Fibroblast of skin of left quadriceps (primary cell): ENCODE data around the gene FILIP1.
A peak's percentile ranks its signal among the peaks of the same experiment; 100 is the strongest.

ENCODE experiments used
- DNase-seq, 2 experiments: peaks; one replicate each; pipeline ENCODE4 v3.0.0-alpha.2; 2013; ENCODE audit warnings: low read depth in 2 of 2

FILIP1 gene

DNA sequence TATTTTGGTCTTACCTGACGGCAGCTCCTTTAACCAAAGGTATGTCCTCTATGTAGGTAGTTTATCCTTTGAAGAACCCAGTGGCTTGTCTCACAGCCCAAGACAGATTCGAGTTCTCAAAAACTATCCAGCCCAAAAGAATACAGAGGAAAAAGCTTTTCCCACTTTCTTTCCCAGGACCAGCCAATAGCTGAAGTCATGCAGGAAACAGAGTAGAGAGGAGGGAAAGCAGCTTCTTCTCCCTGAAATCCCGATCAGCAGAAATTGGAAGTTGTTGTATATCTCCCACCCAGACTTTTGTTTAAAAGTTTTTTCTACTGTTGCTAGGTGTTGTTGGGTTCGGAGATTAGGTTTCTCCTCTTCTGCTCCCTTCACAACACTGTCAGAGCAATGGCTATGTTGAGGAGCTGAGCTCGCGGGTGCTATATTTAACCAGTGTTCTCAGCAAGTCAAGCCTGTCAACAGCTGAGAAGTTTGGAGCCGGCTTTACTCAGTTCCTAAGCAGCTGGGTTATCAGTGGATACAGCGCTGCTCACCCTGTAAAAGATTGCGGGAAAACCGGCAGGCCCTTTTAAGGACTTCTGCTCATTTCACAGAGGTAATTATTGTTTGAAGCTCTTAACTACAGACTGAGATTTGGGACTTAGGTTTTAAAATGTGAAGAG lies at the start of gene FILIP1:
Gene FILIP1, minus strand, starts transcription at position 401 of the 665 bp plus-strand sequence. CDS start 78,828 bp downstream, outside the sequence.
- peak in 1 of 2 experiments; percentile 10 for DNase-seq

- no peak for DNase-seq
These were observed 49.7 kb upstream of the FILIP1 start for GRCh38 chr6:75543311-75543710.

GRCh38 chr6:75539136-75539535 lies 45.5 kb upstream of the FILIP1 start:
- DNase-seq = no peak

DNA sequence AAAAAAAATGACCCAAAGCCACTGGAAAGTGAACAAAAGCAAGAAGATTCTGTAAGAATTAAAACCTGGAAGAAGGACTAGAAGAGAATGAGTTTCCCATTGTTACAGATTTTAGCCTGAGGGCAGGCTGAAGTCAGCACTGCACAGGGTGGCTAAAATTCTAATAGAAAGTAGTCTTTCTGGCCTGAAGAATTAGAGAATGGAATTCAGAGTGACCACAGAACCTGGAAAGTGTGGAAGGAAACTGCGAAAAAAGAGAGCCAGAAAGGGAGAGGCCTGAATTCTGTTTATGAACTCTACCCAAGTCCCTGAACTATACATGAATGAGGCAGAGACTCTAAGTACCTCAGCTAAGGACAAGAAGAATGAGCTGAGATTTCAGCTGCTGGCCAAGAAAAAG lies 38.9 kb upstream of the FILIP1 start:
- DNase-seq = no peak

DNA sequence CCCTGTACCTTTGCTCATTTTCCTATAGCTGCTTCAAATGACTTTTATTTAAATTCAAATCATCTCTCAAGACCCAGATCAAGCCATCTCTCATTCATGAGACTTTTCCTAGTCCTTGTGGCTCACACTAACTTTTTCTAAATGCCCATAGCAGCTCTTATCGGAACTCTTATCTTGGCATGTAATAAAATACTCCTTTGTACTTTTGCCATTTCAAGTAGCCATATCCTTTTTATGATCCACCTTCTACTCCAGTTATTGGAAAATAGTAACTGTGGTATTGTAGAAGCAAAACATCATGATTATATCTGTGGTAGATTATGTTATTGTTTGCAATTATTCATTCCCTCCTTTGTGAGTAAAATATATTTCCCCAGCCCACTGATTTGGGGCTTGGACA lies 37.6 kb upstream of the FILIP1 start:
- no peak for DNase-seq

- peak; percentile 10 to 16 for DNase-seq
These were observed 37.1 kb upstream of the FILIP1 start for GRCh38 chr6:75530696-75531095.

GRCh38 chr6:75528423-75528822 lies 34.8 kb upstream of the FILIP1 start:
- DNase-seq = peak; percentile 35 to 39

DNA sequence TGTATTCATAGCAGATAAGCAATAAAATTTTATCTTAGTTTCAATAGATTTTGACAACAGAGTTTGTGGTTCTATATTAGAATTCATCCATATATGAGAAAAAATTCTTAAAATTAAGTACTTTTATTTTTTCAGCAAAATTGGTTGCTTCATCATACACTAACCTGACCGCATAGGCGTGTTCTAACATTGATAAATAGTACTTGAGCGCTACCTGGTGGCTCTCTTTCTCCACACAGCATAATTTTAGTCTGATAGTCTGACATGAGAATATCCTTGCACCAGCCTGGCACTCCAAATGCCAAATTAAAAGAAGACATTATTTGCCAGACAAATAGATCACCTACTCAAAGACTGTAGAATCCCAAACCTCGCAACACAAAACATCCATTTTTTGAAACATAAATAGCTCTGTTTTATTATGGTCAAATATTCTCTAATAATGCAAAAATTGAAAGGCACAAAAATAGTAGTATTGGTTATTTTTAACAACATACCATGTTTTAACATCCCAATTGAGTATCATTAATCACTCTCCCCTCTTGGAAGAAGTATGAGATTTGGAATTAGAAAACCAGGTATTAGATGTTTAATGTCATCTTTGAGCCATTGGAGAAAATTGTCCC lies 33.0 kb upstream of the FILIP1 start:
- DNase-seq = peak; percentile 47 to 57

- no peak for DNase-seq
These were observed 32.1 kb upstream of the FILIP1 start for GRCh38 chr6:75525682-75526081.

DNA sequence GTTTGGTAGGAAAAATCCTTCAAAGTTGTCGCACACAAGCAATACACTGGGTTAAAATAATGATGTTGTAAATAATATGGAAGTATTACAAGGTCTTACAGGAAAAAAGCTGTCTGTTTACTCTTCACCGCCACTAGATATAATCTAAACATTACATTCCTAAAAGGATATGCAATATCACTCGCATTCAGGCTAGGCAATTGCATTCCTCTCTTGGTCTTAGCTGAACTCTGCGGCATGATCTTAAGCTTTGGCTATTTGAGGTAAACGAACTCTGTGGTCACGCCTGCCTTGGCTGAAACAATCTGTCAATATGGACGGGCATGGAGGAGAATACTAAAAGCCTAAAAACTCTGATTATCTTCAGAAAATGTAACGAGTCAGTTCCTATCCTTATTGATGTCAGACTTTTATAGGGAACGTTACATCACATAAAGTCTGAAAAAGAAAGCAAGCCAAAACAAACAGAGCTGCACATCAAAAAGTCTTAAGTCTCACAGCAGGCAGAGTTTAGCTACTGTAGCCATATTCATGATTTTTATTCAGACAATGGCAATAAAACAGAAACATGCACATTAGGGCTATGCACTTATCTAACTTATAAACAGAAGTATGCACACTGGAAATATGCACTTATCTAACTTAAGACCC lies 30.8 kb upstream of the FILIP1 start:
- DNase-seq = peak; percentile 65 to 69

DNA sequence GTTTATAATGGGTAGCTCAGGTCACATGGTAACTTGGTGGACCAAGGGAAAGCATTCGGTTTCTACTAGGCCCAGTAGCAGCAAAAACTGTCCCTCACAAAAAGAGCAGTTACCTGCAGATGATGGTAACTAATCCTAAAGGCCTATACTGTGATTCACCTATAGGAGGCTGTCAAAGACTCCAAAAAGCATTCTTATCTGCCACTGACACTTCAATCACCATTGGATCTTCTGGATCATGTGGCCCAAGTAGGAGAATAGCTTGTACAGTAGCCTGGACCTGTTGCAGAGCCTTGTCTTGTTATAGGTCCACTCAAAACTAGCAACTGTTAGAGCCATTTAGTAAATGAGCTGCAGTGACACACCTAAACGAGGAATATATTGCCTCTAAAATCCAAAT lies 23.2 kb upstream of the FILIP1 start:
- no peak for DNase-seq

- DNase-seq = no peak
These were observed 19.0 kb upstream of the FILIP1 start for GRCh38 chr6:75512591-75512990.

DNA sequence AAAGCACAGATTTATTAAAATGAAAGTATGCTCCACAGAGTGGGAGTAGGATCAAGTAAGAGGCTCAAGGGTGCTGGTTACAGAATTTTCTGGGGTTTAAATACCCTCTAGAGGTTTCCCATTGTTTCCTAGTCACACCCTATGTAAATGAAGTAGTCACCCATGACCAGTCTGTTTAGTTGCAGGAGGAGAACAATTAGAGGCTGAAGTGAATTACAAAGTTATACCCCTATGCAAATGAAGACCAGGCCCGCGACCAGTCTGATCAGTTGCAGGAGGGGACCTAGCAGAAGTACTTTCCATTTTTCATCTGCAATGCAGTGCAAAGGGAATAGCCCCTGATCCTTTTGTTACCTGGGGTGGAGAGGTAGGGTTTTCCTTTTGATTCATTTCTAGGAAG lies 11.8 kb upstream of the FILIP1 start:
- DNase-seq = no peak

- no peak for DNase-seq
These were observed 11.0 kb upstream of the FILIP1 start for GRCh38 chr6:75504465-75505222.

DNA sequence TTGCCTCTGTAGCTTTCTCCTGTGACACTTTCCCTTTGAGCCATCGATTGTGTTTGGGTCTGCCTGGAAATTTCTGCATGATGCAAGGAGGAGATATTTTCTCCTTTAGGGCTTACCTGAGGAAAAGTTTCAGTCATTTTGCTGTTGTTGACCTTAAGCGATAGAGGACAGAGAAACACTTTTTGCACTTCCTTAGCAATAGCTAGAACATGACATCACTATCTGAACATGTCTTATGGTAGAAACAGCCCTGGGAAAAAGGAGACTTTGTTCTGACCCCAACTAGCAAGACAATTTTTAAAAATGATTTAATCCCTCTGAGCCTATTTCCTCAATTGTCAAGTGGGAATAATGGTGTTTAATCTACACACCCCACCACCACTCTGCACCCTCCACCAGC lies 9.7 kb upstream of the FILIP1 start:
- DNase-seq = no peak

GRCh38 chr6:75502884-75503283 lies 9.3 kb upstream of the FILIP1 start:
- no peak for DNase-seq

GRCh38 chr6:75501756-75502155 lies 8.2 kb upstream of the FILIP1 start:
- no peak for DNase-seq

- no peak for DNase-seq
These were observed 6.0 kb upstream of the FILIP1 start for GRCh38 chr6:75499640-75500039.

DNA sequence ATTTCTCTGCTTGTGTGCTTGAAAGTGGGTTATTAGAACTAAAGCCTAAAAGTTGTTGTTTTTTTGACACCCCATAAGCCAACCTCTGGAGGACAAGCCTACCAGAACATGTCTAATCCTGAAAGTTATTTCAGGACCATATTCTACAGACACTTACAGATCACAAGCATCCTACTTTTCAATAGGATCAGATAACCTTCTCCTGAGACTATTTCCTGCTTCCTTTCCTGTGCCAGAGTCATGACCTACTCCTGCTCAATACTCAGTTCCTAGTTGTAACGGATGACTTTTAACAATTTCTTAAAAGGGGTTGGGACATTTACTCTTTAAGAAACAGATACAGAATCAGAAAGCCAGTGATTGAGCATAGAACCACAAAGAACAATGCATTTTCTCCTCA lies 5.3 kb upstream of the FILIP1 start:
- no peak for DNase-seq

DNA sequence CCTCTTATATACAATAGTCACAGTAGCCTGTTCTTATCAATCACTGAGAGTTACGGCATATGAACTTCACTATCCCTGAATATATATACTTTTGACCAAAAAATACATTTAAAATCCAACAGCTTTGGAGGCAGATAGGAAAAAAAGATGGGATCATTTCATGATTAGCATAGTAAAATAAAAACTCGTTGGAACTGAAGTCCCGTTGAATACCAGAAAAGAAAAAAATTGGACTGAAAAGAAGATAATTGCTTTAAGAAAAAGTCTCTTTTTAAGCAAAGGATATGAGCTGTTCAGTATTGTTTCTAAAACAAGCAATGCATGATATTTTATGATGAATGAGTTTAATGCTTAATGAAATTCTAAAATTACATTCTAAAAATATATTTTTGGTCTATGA lies 4.4 kb upstream of the FILIP1 start:
- no peak for DNase-seq

GRCh38 chr6:75495011-75495410 lies 1.4 kb upstream of the FILIP1 start:
- no peak for DNase-seq

GRCh38 chr6:75494290-75494689 lies 690 bp upstream of the FILIP1 start:
- DNase-seq = no peak
